Left lobe of liver (tissue), 2 donors: ENCODE measurements around the gene ZNFX1. TPM values are rescaled to one million over a fixed set of nuclear protein-coding genes. Genes with fewer than 3 reads are reported as not detected.
"Not testable (repeated sequence)": the region's sequence is repeated elsewhere in the genome, so short reads cannot be mapped to it uniquely, and the experiment has no call there.

Source experiments
- ATAC-seq: fragments of 200-7000 bp; cut with Tn5 transposase; one replicate; pipeline ENCODE4 v1.9.1; 2020; ENCODE audit warnings: mild to moderate bottlenecking, moderate library complexity
- DNase-seq: peaks from one replicate; pipeline ENCODE4 v3.0.0-alpha.2; 2020; ENCODE audit warnings: low spot score
- total RNA-seq: library from RNA; stranded (reverse); gene quantifications from one replicate; pipeline ENCODE4 v1.2.1, GENCODE V29; 2021
- donor health status: DM: no; HTN: no; CAD: no; lungs with moderate emphysema.
- donor health status: DM: no; HTN: yes; CAD: no.

Gene ZNFX1
- total RNA-seq: 10.0 TPM

GRCh38 chr20:49278036-49278817 is at the start of gene ZNFX1:
TSS of gene ZNFX1 (minus strand) at chr20:49278057. CDS start at chr20:49275839, 2,218 bp downstream.
- DNase-seq (peak; percentile 99), ATAC-seq (peak; percentile 93)

DNA sequence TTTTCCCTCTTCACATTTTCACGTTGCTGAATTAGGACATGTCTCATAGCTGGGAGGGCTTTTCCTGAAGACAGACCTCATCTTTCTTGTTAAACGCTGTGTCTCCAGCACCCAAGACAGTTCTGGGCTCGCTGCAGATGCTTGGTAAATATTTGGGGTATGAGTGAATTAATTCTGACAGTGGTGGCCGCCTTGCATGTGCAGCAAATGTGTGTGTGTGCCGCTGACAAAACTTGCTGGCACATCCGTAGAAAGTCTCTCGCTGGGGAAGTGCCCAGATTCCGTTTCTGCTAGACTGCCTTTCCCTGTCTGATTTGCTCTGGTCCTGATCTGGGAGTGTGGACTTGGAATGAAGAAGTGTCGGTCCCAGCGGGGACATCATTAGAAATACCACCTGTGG is 48.2 kb upstream of the ZNFX1 start:
- ATAC-seq (no peak), DNase-seq (no peak)

GRCh38 chr20:49324306-49324705 is 46.4 kb upstream of the ZNFX1 start:
- ATAC-seq: no peak
- DNase-seq: no peak

DNA sequence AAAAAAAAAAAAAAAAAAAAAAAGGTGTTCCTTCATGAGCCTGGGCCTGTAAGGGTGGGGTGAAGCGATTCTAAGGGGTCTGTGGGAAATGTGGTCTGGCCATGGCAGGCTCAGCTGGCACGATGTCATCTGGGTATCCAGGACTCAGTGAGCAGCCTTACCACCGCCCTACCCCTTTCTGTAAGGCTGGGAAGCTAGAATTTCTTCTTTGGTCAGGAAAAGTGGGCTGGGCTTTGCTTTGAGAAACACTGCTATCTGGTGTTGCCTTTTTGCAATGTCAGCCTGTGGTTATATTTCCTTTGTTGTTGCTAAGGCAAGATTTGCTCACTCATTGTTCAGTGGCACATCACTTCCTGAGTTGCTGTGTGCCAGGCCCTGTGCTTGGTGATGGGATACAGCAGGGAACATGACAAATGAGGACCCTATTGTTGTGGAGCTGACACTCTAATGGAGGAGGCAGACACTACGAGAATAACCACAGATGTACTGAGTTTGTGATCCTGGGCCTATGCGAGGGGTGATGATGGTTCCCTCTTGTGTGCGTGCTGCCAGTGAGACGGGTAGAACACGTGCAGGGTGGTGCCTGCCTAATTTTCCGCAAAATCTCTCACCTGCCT is 45.9 kb upstream of the ZNFX1 start:
- no peak for DNase-seq
- ATAC-seq: peak; percentile 63

DNA sequence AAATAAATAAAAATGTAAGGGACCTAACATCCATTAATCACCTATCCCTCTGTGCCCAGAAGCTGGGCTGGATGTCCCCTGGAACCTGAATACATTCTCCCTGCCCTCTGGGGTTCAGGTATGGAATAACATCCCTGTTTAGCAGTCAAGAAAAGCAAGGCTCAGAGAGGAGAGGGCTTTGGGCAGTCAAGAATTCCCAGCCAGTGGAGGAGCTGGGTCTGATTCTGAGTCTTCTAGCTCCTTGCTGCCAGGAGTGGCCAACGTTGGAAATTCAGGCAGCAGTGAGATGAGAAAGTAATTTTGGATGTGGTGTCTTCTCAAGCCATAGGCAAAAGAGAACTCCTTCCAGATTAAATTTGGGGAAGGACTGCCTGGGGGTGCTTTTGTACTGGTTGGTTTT is 42.6 kb upstream of the ZNFX1 start:
- DNase-seq (no peak), ATAC-seq (peak; percentile 39)

DNA sequence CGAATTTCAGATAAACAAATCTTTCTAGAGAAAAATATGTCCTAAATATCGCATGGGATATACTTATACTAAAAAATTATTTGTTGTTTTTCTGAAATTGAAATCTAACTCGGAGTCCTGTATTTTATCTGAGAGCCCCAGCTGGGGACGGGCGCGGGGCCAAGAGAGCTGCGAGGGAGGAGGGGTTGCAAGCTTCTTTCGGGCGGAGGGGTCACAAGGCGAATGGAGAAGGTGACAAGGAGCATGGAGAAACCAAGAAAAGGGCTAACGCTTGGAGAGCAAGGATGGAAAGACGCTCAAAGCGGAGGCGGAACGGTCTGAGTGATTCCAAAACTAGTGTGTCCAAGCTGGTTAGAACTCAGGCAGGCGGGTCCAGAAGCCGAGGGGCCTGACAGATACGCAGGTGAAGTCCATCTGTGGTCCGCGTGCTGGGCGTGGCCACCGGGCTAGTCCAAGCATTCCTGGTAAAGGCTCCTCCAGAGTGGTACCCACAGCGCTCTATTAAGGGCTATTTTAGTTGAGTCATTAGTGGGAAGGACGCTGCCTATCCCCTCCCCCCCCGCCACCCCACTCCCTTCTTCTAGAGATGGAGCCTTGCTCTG is 41.5 kb upstream of the ZNFX1 start:
- no peak for ATAC-seq
- no peak for DNase-seq

GRCh38 chr20:49318430-49319207 is 40.8 kb upstream of the ZNFX1 start:
- ATAC-seq (peak; percentile 31), DNase-seq (no peak)

- no peak for ATAC-seq
- no peak for DNase-seq
Measured at GRCh38 chr20:49318091-49318429, 40.2 kb upstream of the ZNFX1 start.

- no peak for DNase-seq
- ATAC-seq: no peak
Measured at GRCh38 chr20:49316704-49317103, 38.8 kb upstream of the ZNFX1 start.

- DNase-seq: no peak
- ATAC-seq: no peak
Measured at GRCh38 chr20:49315580-49315979, 37.7 kb upstream of the ZNFX1 start.

GRCh38 chr20:49314052-49314451 is 36.2 kb upstream of the ZNFX1 start:
- not testable (repeated sequence) for ATAC-seq, DNase-seq

DNA sequence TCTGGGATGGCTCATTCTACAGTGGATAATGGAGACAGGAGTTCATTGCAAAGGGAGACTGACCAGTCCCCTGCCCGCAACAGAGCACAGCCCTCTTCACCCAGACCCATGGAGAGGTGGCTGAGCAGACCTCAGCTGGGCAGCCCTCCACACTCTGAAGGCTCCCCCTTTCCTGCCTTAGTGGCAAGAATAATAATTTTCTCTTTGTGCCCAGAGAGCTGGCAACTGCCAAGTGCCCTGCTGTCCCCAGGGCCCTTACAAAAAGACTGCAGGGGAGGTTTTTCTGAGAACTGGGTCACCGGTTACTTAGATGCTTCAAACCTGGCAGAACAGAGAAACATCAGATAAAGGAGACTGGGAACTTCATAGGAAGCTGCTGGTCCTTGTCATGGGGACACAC is 35.4 kb upstream of the ZNFX1 start:
- ATAC-seq (no peak), DNase-seq (no peak)

GRCh38 chr20:49312661-49313060 is 34.8 kb upstream of the ZNFX1 start:
- no peak for ATAC-seq
- DNase-seq: no peak

- DNase-seq (no peak), ATAC-seq (no peak)
Measured at GRCh38 chr20:49310705-49311104, 32.8 kb upstream of the ZNFX1 start.

DNA sequence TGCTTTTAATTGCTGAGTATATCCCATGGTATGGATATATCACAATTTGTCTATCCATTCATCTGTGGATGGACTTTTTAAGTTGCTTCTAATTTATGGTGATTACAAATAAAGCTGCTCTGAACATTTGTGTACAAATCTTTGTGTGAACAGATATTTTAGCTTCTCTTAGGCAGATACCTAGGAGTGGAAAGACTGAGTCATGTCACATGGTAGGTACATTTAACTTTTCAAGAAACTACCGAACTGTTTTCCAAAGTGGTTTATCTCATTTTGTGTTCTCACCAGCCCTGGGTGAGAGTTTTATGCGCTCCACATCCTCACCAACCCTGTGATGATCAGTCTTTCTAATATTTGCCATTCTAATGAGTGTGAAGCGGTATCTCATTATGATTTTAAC is 31.0 kb upstream of the ZNFX1 start:
- ATAC-seq (no peak), DNase-seq (no peak)

DNA sequence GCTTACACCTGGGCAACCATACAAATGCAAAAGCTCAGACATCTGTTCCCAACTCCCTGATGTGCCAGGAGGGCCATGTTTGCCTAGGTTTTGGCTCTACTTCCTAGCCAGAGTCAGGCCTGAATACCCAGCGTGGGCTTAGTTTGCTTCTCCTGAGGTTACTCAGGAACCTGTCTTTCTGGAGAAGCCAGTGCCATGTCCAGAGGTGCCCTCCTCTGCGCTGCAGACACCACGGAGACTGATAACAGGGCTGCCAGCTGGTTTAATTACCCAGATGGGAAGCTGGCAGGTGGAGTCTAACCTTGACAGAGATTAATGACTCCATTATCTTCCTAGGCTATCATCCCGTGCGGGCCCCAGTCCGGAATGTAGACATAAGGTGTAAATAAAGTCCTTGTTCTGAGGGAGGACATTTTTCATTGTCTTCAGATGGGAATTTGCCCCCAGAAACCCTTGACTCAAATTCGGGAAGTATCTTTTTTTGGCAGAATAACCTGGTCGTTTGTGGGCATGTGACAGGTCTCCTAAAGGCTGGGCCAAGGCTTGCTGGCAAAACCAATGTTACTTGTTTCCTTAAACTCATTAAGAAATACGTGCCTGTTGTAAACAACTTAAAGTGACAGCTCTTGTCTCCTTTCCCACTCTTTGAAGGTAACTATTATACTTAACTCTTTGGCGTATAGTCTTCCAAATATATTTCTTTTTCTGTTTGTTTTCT is 29.2 kb upstream of the ZNFX1 start:
- ATAC-seq: no peak
- DNase-seq: no peak

DNA sequence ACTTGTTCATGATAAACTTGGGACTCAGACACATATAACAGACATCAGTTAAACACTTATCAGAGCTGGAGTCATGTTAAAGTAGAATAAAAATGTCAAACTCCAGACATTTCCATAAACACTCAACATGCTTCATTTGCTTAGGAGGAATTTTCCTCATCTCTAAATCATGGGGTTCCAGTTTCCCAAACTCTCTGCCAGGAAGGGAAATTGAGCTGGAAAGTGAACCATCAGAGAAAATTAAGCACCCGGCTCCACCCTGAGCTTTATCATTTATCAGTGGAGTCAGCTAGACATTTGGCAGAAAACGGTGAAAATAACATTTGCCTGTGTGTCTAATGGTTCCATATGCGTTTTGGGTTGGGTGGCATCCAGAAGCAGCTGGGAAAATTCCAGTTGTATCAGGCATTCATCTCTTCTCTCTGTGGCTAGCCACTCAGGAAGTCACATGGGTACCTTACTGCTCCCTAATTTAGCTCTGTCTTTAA is 25.3 kb upstream of the ZNFX1 start:
- no peak for DNase-seq
- no peak for ATAC-seq

DNA sequence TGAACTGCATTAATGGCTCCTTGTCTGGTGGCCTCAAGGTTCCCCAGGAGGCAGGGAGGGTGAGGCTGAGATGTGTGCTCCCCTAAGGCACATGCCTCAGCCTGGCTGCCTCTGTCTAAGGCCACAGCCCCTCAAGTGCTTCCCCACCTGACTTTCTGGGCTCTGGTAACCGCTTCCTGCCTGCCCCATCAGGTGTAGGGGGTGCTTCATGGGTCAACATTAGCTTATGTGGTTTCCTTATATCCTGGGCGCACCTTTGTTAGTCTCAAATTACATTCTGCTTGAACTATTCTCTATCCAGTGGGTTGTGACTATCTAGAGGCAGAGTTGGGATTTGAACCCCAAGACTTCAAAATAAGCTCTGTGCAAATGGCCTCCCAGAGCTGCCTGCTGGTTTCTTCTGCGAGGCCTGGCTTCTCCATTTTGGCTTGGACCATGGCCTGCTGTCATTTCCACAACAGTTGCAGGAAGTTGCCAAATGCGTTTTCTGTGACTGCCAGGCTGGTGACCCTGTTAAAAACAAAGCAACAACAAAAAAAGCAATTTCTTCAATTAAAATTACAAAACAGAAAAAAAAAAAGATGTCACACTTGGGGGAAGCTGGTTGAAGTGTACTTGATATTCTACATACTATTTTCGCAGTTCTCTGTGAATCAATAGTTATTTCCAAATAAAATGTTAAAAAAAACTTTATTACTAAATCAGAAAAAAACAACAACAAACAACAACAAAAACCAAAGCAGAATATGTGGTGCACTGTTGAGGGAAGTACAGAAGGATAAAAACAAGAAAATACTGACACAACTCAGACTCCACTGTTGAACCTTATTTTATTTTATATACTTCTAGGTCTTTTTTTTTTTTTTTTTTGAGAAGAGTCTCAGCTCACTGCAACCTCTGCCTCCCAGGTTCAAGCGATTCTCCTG is 20.0 kb upstream of the ZNFX1 start:
- ATAC-seq (peak; percentile 65), DNase-seq (no peak)

GRCh38 chr20:49294002-49294654 is 16.3 kb upstream of the ZNFX1 start:
- ATAC-seq, DNase-seq: not testable (repeated sequence)
